Activated CD4-positive, alpha-beta T cell treated with anti-CD3 and anti-CD28 coated beads, Interleukin-2, amount 10 ng/mL, durations not matched to agents 7 days and 5 days (primary cell): ENCODE results near the gene ARRDC5. TPM values are rescaled to one million over a fixed set of nuclear protein-coding genes. Genes with fewer than 3 reads are reported as not detected.
A peak's percentile ranks its signal among the peaks of the same experiment; 100 is the strongest.
"Not testable (repeated sequence)": the region's sequence is repeated elsewhere in the genome, so short reads cannot be mapped to it uniquely, and the experiment has no call there.

Source experiments
- CTCF ChIA-PET: fragments of 350-600 bp; sonication (Branson Sonifier 250); formaldehyde crosslinking; loops from one replicate; lab custom pipeline; 2021; ENCODE audit warnings: antibody characterized with exemption; lab: Charles Lee
- POLR2A ChIA-PET: fragments of 350-600 bp; sonication (Branson Sonifier 250); formaldehyde crosslinking; loops from one replicate; lab custom pipeline; 2021; ENCODE audit warnings: antibody characterized with exemption; lab: Charles Lee
- DNase-seq: peaks from one replicate; pipeline ENCODE4 v3.0.0-alpha.2; 2020
- H3K27ac Mint-ChIP-seq: one replicate; pipeline ENCODE4 v1.8.0; 2021; ENCODE audit warnings: mild to moderate bottlenecking, moderate library complexity, mixed read lengths
- H3K27me3 Mint-ChIP-seq: one replicate; pipeline ENCODE4 v1.8.0; 2021; ENCODE audit warnings: mixed read lengths
- H3K36me3 Mint-ChIP-seq: one replicate; pipeline ENCODE4 v1.8.0; 2021; ENCODE audit warnings: low read depth, mixed read lengths
- H3K4me1 Mint-ChIP-seq: one replicate; pipeline ENCODE4 v1.8.0; 2021; ENCODE audit warnings: mixed read lengths
- H3K4me3 Mint-ChIP-seq: one replicate; pipeline ENCODE4 v1.8.0; 2021; ENCODE audit warnings: mild to moderate bottlenecking, moderate library complexity, mixed read lengths
- H3K9me3 Mint-ChIP-seq: one replicate; pipeline ENCODE4 v1.8.0; 2021; ENCODE audit warnings: mixed read lengths
- total RNA-seq, 2 experiments: library from RNA; stranded (reverse); gene quantifications; one replicate each; pipeline ENCODE4 v1.2.3, GENCODE V29; 2021

Gene ARRDC5
- total RNA-seq, 2 experiments from 2014 or later, result 1.5 to 1.8 TPM

DNA sequence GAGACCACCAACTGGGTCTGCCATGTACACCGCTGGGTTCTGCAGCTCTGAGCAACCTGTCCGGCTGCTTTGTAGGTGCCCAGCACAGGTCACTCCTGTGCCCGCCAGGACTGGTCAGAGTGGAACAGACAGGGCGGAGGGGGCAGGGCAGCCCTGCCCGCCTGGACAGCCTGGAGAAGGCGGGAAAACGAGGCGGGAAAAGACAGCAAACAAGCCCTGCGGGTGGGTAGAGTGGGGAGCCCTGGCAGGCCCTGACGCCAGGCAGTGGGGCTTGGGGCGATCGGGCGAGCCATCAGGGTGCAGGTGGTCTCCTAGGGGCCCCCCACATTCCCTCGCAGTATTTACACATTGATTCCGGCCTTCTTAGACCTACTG lies 6.1 kb upstream of the ARRDC5 start:
- no peaks in the 10 kb centered on the region for H3K27me3 Mint-ChIP-seq
- H3K27ac Mint-ChIP-seq, result peak overlapping the region; percentile 36
- POLR2A ChIA-PET, result no interaction called here
- H3K9me3 Mint-ChIP-seq, result no peaks in the 10 kb centered on the region
- CTCF ChIA-PET, result interaction anchor here (1.2 kb wide), 1 partner anchor 36 kb away, joined by 5 read pairs; no protein-coding TSS in a partner anchor
- H3K4me1 Mint-ChIP-seq, result peaks cover 41% of the 10 kb centered on the region
- peak overlapping the region; percentile 59 for H3K4me3 Mint-ChIP-seq
- peaks cover 34% of the 10 kb centered on the region for H3K36me3 Mint-ChIP-seq
- no peak for DNase-seq

DNA sequence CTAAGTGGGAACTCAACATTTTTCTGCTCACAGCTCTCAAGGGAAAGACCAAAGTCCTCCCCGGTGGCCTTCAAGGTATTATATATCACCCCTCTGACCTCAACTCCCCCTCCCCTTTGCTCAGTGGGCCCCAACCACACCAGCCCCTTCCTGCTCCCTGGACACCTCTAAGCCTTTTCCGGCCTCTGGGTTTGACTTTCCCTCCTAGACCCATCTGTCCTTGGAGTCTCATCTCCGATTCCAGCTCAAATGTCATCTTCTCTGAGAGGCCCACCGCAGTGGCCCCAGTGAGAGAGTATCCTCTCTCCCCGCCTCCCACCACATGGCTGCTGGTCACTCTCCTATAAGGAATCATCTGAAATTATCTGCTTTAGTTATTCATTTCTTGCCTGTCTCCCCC lies 5.7 kb upstream of the ARRDC5 start:
- Mint-ChIP-seq H3K27ac (peak overlapping the region; percentile 37), H3K36me3 (peaks cover 30% of the 10 kb centered on the region), H3K4me3 (peak overlapping the region; percentile 59), H3K27me3 (no peaks in the 10 kb centered on the region), H3K4me1 (peaks cover 39% of the 10 kb centered on the region), H3K9me3 (no peaks in the 10 kb centered on the region)
- no peak for DNase-seq
- CTCF ChIA-PET, result interaction anchor here (1.2 to 1.8 kb wide), 2 partner anchors 35 to 118 kb away, joined by 5 to 6 read pairs; partner anchors contain the start of gene FEM1A
- POLR2A ChIA-PET, result no interaction called here

DNA sequence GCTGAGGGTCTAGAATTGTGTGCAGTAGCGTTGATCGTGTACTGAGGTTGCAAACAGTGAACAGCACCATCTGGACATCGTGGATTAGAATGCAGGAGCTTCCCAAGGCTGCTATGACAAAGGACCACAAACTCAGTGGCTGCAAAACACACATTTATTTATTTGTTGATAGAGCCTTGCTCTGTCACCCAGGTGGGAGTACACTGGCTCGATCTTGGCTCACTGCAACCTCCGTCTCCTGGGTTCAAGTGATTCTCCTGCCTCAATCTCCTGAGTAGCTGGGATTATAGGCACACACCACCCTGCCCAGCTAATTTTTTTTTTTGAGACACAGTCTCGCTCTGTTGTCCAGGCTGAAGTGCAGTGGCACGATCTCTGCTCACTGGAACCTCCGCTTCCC lies 4.3 kb upstream of the ARRDC5 start:
- POLR2A ChIA-PET, result no interaction called here
- Mint-ChIP-seq H3K27ac (no peak overlapping the region), H3K27me3 (no peaks in the 10 kb centered on the region), H3K4me3 (no peak overlapping the region), H3K4me1 (peaks cover 25% of the 10 kb centered on the region), H3K9me3 (no peaks in the 10 kb centered on the region), H3K36me3 (peaks cover 16% of the 10 kb centered on the region)
- CTCF ChIA-PET, result interaction anchor here (0.7 to 1.8 kb wide), 2 partner anchors 10 to 116 kb away, joined by 3 to 6 read pairs; partner anchors contain the start of gene FEM1A
- DNase-seq, result no peak

DNA sequence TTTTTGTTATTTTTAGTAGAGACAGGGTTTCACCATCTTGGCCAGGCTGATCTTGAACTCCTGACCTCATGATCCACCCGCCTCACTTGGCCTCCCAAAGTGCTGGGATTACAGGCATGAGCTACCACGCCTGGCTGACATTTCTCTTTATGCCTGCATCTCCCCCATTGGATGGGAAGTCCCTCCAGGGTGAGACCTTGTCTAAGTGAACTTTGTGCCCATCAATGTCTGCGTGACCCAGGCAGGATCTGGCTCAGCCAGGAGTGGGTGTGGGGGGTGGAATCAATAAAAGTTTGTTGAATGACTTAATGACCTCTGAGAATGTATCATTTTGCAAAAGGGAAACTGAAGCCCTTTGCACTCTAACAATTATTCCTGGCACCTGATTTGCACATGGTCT lies 1.8 kb upstream of the ARRDC5 start:
- no peak for DNase-seq
- CTCF ChIA-PET, result interaction anchor here (0.7 kb wide), 1 partner anchor 270 kb away, joined by 3 read pairs; no protein-coding TSS in a partner anchor
- Mint-ChIP-seq H3K4me3 (no peak overlapping the region), H3K4me1 (peaks cover 10% of the 10 kb centered on the region), H3K27me3 (no peaks in the 10 kb centered on the region), H3K9me3 (no peaks in the 10 kb centered on the region), H3K36me3 (no peaks in the 10 kb centered on the region), H3K27ac (no peak overlapping the region)
- POLR2A ChIA-PET, result no interaction called here

DNA sequence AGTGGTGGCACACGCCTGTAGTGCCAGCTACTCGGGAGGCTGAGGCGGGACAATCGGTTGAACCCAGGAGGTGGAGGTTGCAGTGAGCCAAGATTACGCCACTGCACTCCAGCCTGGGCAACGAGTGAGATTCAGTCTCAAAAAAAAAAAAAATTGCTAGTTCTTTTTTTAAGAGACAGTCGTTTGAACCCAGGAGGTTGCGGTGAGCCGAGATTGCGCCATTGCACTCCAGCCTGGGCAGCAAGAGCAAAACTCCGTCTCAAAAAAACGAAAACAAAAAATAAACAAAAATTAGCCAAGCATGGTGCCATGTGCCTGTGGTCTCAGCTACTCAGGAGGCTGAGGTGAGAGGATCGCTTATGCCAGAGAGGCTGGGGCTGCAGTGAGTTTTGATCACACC lies 1.8 kb downstream of the ARRDC5 start:
- POLR2A ChIA-PET, H3K4me1 Mint-ChIP-seq, H3K4me3 Mint-ChIP-seq, H3K9me3 Mint-ChIP-seq, H3K27ac Mint-ChIP-seq, DNase-seq, H3K27me3 Mint-ChIP-seq, H3K36me3 Mint-ChIP-seq: not testable (repeated sequence)
- CTCF ChIA-PET, result interaction anchor here (0.5 to 0.6 kb wide), 2 partner anchors 31 to 70 kb away, joined by 3 to 4 read pairs; partner anchors contain the start of gene TICAM1

DNA sequence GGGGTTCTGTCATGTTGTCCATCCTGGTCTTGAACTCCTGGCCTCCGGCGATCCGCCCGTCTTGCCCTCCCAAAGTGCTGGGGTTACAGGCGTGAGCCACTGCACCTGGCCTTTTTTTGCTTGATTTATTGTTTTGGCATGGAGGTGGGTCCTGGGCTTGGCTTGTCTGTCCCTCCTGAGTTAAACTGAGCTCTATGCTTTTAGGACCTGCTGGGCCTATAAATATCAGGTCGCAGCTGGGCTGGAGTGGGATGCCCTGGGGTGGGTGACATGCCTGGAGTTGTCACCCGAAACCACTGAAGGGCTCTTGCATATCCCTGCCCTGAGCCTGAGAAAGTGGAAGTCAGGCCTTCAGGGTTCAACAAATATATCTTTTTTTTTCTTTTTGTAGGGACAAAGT lies 5.5 kb downstream of the ARRDC5 start:
- no peaks in the 10 kb centered on the region for H3K27me3 Mint-ChIP-seq
- H3K9me3 Mint-ChIP-seq, result no peaks in the 10 kb centered on the region
- ChIA-PET CTCF (no interaction called here), POLR2A (no interaction called here)
- no peaks in the 10 kb centered on the region for H3K4me1 Mint-ChIP-seq
- no peak overlapping the region for H3K4me3 Mint-ChIP-seq
- H3K36me3 Mint-ChIP-seq, result no peaks in the 10 kb centered on the region
- H3K27ac Mint-ChIP-seq, result no peak overlapping the region
- DNase-seq, result no peak

DNA sequence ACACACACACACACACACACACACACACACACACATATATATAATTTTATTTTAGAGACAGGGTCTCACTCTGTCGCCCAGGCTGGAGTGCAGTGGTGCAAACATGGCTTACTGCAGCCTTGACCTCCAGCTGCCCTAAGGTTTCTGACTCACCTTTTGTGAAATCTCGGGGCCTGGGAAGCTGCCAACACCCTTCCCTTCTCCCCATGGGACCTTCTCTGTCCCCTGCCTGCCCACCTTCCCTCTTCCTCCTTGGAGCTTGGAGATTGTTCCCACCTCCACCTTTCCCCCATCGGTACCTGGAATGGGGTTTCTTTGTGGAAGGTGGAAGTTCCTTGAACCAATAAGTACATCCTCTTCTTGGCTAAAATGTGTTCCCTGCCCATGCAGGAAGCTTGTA lies 6.3 kb downstream of the ARRDC5 start:
- no peak overlapping the region for H3K27ac Mint-ChIP-seq
- POLR2A ChIA-PET, result no interaction called here
- no peaks in the 10 kb centered on the region for H3K4me1 Mint-ChIP-seq
- H3K36me3 Mint-ChIP-seq, result no peaks in the 10 kb centered on the region
- no peak for DNase-seq
- H3K4me3 Mint-ChIP-seq, result no peak overlapping the region
- H3K27me3 Mint-ChIP-seq, result no peaks in the 10 kb centered on the region
- CTCF ChIA-PET, result no interaction called here
- H3K9me3 Mint-ChIP-seq, result no peaks in the 10 kb centered on the region

DNA sequence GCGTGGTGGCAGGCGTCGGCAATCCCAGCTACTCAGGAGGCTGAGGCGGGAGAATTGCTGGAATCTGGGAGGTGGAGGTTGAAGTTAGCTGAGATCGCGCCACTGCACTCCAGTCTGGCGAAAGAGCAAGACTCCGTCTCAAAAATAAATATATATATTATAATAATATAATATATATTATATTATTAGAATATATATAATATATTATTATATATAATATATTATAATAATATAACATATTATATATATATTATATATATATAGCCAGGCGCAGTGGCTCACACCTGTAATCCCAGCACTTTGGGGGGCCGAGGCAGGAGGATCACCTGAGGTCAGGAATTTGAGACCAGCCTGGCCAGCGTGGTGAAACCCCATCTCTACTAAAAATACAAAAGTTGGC lies 9.7 kb downstream of the ARRDC5 start:
- H3K27ac Mint-ChIP-seq, DNase-seq, H3K27me3 Mint-ChIP-seq, H3K36me3 Mint-ChIP-seq, POLR2A ChIA-PET, H3K4me1 Mint-ChIP-seq, CTCF ChIA-PET, H3K9me3 Mint-ChIP-seq, H3K4me3 Mint-ChIP-seq: not testable (repeated sequence)

DNA sequence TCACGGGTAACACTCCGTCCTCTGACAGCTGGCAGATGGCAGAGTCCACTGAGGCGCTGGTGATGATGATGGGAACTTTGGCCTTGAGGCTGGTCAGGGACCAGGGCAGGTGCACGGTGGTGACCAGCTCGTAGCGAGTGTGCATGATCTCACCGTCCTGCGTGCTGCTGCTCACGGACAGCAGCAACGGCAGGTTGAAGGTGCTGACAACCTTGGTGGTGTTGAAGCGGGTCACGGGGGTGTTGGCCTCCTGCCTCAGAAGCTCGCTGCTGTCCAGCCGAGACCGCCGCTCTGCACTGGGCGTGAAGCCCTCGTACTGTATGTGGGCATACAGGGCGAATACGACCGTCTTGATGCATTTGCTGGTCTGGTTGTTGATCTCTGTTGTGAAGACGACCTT lies 11.6 kb downstream of the ARRDC5 start:
- Mint-ChIP-seq H3K4me1 (no peaks in the 10 kb centered on the region), H3K27me3 (no peaks in the 10 kb centered on the region), H3K4me3 (no peak overlapping the region), H3K9me3 (no peaks in the 10 kb centered on the region), H3K36me3 (no peaks in the 10 kb centered on the region), H3K27ac (no peak overlapping the region)
- POLR2A ChIA-PET, result no interaction called here
- CTCF ChIA-PET, result interaction anchor here (0.7 to 1.3 kb wide), 3 partner anchors 14 to 368 kb away, joined by 3 read pairs; no protein-coding TSS in a partner anchor
- DNase-seq, result no peak

DNA sequence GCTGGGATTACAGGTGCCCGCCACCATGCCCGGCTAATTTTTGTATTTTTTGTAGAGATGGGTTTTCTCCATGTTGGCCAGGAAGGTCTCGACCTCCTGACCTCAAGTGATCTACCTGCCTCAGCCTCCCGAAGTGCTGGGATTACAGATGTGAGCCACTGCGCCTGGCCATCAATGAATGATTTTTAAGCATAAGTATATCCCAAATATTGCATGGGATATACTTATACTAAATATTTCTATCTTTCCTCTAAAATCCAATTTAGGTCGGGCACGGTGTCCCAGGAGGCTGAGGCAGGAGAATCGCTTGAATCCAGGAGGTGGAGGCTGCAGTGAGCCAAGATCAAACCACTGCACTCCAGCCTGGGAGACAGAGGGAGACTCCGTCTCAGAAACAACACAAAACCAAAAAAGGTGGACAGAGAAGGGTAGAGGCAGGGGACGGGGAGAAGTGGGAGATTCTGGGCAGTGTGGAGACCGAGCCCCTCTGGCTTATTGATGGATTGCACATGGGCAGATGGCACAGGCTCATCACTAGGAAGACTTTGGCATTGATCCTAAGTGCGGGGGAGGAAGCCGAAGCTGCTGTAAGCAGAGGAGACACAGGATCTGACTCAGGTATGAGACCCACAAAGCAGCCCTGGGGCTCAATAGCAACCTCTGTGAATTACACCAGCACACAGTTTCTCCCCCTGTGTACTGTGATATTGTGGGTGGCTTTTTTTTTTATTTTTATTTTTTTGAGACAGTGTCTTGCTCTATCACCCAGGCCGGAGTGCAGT lies 13.5 kb downstream of the ARRDC5 start:
- Mint-ChIP-seq H3K9me3 (no peaks in the 10 kb centered on the region), H3K4me1 (no peaks in the 10 kb centered on the region), H3K36me3 (no peaks in the 10 kb centered on the region), H3K27me3 (no peaks in the 10 kb centered on the region), H3K4me3 (no peak overlapping the region), H3K27ac (no peak overlapping the region)
- CTCF ChIA-PET, result interaction anchor here (0.8 kb wide), 1 partner anchor 98 kb away, joined by 4 read pairs; the partner anchor contains the start of gene FEM1A
- POLR2A ChIA-PET, result no interaction called here
- DNase-seq, result no peak

DNA sequence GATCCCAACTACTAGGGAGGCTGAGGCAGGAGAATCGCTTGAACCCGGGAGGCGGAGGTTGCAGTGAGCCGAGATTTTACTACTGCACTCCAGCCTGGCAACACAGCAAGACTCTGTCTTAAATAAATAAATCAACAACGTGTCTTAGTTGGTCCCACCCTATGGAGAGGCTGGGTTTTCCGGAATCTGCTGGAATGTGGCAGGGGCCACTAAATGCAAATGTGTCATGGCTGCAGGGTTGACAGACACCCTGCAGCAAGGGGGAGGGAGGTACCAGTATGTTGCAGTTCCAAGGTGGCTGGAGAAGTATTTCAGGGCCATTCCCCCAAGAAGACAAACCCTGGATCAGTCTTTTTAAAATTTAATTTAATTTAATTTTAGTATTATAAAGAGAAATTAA lies 14.9 kb downstream of the ARRDC5 start:
- H3K4me3 Mint-ChIP-seq, H3K9me3 Mint-ChIP-seq, DNase-seq, H3K36me3 Mint-ChIP-seq, H3K27me3 Mint-ChIP-seq, H3K4me1 Mint-ChIP-seq, CTCF ChIA-PET, POLR2A ChIA-PET, H3K27ac Mint-ChIP-seq: not testable (repeated sequence)

DNA sequence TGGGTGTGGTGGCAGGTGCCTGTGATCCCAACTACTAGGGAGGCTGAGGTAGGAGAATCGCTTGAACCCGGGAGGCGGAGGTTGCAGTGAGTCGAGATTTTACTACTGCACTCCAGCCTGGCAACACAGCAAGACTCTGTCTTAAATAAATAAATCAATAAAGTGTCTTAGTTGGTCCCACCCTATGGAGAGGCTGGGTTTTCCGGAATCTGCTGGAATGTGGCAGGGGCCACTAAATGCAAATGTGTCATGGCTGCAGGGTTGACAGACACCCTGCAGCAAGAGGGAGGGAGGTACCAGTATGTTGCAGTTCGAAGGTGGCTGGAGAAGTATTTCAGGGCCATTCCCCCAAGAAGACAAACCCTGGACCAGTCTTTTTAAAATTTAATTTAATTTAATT lies 17.7 kb downstream of the ARRDC5 start:
- CTCF ChIA-PET, H3K4me3 Mint-ChIP-seq, H3K36me3 Mint-ChIP-seq, H3K9me3 Mint-ChIP-seq, DNase-seq, H3K27me3 Mint-ChIP-seq, H3K27ac Mint-ChIP-seq, H3K4me1 Mint-ChIP-seq, POLR2A ChIA-PET: not testable (repeated sequence)

DNA sequence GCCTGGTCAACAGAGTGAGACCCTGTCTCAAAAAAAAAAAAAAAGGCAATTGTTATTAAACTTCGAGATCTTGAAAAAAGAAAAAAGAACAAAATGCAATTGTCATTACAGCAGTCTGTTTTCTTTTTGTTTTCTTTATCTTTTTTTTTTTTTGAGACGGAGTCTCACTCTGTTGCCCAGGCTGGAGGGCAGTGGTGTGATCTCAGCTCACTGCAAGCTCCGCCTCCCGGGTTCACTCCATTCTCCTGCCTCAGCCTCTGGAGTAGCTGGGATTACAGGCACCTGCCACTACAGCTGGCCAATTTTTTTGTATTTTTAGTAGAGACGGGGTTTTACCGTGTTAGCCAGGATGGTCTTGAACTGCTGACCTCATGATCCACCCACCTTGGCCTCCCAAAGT lies 19.8 kb downstream of the ARRDC5 start:
- H3K27ac Mint-ChIP-seq, DNase-seq, H3K9me3 Mint-ChIP-seq, H3K27me3 Mint-ChIP-seq, POLR2A ChIA-PET, H3K4me3 Mint-ChIP-seq, H3K36me3 Mint-ChIP-seq, H3K4me1 Mint-ChIP-seq: not testable (repeated sequence)
- CTCF ChIA-PET, result interaction anchor here (0.7 kb wide), 1 partner anchor 165 kb away, joined by 3 read pairs; no protein-coding TSS in a partner anchor
